ENCODE results near the gene CCHCR1.
A peak's percentile ranks its signal among the peaks of the same experiment; 100 is the strongest.
"Not testable (repeated sequence)": the region's sequence is repeated elsewhere in the genome, so short reads cannot be mapped to it uniquely, and the experiment has no call there.

Gene CCHCR1

DNA sequence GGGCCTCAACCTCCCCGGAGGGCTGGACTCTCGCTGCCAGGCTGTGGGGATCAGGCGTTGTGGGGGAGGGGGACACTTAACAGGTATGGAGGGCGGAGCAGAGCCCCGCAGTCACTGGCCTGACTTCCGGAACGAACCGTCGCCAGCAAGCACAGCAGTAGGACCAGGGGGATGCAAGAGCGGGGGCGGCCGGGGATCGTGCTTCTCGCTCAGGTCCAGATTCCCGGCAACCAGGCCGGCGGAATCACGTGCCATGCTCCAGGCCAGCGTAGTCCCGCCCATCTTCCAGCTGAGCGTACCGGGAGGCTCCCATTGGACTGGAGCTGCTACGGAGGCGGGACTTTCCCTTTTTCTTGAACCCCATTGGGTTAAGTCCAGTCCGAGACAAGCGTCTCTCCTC lies 22.9 kb upstream of the CCHCR1 start:
- DNase-seq (ENCODE audit: low read depth in 2 of 2): peak in 1 of 2 donors; percentile 46

DNA sequence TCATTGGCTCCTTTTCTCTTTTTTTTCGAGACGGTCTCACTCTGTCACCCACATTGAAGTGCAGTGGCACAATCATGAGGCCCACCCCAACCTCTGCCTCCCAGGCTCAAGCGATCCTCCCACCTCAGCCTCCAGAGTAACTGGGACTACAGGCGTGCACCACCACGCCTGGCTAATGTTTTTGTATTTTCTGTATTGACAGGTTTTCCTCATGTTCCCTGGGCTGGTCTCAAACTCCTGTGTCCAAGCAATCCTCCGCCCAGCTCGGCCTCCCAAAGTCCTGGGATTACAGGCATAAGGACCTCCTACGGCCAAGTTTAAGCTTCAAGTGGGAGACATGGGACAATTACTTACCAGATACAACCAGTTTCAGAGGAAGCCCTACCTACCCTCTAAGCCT lies 22.3 kb upstream of the CCHCR1 start:
- DNase-seq (ENCODE audit: low read depth in 2 of 2): no peak

- no peak for DNase-seq (ENCODE audit: low read depth in 2 of 2)
These were observed 21.4 kb upstream of the CCHCR1 start for GRCh38 chr6:31179042-31179386.

DNA sequence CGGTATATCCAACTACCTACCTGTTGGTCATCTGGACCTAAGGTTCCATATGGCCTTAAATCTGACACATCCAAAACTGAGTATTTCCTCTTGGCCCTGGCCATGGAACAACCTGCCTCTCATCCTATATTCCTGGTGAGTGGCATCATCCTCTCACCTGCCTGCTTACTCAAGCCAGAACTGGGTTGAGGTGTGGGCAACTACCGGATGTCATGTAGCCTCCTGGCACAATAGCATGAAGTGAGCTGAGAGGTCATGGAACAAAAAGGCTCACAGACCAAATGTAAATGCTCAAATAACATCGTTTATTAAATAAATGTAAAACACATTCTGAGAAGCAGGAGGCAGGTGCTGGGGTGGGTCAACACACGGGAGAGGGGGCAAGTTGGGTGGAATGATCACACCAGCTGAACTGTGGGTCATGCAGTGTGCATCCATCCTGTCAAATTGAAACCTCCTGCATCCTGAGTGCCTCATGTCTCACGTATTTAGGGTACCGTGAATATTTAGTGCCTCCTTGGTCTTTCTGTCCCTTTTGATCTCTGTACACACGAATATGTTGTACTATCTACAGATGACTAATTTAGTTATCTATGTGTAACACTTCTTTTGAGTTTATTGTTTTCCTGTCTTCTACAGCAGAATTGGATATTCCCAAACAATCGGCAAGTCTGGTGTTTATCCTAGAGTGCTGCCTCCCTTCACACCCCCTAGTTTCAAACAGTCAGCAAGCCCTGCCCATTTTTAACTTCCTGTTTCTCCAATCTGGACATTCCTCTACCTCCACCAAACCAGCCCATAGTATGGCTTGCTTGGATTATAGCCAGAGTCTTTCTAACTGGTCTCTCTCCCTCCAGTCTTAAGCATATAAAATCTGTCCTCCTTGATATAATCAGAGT lies 20.8 kb upstream of the CCHCR1 start:
- no peak for DNase-seq (ENCODE audit: low read depth in 2 of 2)

GRCh38 chr6:31175971-31176370 lies 18.4 kb upstream of the CCHCR1 start:
- DNase-seq (ENCODE audit: low read depth in 2 of 2): no peak

GRCh38 chr6:31174378-31174777 lies 16.8 kb upstream of the CCHCR1 start:
- DNase-seq (ENCODE audit: low read depth in 2 of 2): no peak

DNA sequence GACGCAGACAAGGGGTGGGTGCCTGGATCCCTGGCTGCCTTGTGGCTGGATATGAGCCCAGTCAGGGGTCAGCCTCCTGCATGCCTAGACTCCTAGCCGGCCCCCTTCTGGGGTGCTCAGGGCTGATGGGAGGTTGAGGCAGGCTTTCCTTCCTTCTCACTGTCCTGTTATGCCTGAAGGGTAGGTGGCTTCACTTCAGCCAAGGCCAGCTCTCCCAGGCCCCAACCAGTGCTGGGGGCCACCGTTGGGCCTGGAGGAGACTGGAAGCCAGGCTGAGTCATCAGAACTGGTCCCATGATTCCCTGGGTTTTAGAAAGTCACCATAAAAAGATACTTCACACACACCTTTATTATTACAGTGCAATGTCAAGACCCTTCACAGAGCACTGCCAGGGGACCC lies 15.8 kb upstream of the CCHCR1 start:
- DNase-seq (ENCODE audit: low read depth in 2 of 2): no peak

- DNase-seq (ENCODE audit: low read depth in 2 of 2): no peak
These were observed 15.4 kb upstream of the CCHCR1 start for GRCh38 chr6:31172973-31173384.

DNA sequence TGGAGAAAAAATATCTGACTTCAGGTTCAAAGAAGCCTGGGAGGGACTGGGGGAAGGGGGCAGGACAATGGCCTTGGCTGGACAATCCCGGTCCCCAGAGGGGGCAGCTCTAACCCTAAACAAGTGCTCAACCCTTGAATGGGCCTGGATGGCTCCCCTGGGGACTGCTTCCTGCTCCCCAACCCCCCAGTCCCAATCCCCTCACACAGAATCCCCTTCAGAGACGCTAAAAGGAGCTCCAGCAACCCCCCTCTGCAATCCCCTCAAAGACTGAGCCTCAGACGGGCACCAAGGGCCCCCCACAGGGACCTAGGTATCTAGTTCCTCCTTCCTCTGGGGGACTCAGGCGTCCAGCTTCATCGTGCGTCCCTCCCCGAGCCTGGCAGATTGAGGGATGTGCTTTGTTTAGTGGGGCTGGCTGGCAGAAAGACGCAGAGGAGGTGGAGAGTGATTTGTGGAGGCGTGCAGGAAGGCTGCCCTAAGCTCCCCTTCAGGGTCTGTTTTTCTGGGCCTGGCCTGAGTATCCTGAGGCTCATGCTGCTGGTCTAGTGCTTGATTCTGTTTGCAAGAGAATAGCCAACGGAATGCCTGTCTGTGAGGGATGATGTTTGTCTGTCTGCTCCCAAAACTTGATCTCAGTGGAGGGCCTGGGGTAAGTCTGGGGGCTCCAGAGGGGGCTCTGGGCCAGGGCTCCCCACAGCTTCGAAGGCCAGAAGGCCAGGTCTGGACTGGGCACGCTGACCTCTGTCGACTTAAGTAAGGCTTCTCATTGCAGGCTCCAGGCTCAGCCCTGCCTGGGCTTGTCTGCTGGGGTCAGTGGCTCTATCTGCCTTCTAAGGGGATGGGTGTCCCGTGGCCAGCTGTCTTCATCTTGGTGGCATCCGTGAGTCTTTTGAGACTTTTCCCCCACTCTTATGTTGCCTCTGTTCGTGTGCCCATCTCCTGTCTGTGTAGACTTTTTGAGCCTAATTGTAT lies 14.6 kb upstream of the CCHCR1 start:
- no peak for DNase-seq (ENCODE audit: low read depth in 2 of 2)

GRCh38 chr6:31170987-31171671 lies 13.5 kb upstream of the CCHCR1 start:
- DNase-seq (ENCODE audit: low read depth in 2 of 2): no peak

GRCh38 chr6:31170600-31170881 lies 12.9 kb upstream of the CCHCR1 start, which contains the start of gene POU5F1:
POU5F1 (minus strand) TSS chr6:31170682; CDS start chr6:31170620, 62 bp downstream.
- no peak for DNase-seq (ENCODE audit: low read depth in 2 of 2)

- not testable (repeated sequence) for DNase-seq (ENCODE audit: low read depth in 2 of 2)
These were observed 12.4 kb upstream of the CCHCR1 start for GRCh38 chr6:31169858-31170599.

DNA sequence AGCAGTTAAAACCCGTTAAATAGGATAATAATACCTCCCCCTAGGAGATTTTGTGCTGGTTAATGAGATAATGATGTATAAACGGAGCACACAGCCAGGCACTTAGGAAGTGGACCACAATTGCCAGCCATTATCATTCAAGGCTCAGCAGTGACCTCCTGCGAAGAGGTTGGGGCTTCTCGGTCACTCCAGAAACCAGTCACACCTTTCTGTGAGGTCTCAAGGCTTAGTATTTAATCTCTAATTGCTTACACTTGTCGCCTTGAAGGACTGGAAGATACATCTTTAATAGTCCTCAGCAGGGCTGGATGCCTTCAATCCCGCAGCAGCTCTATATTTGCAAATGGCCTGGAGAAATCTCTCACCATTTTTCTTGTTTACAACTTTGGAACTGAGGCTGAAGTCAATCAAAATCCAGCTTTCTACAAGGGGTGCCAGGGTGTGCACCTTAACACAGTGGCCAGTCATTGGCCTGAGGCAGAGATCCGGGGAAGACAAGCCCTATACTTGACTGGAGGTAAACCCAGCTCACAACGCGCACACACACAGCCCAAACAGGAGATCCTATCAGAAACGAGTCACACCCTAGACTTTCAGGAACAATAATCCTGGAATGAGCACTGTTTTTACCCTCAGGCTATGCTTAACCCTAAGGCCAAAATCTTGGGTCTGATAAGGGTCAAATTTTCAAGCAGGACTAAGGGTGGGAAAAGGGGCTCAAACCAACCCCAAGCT lies 11.7 kb upstream of the CCHCR1 start:
- no peak for DNase-seq (ENCODE audit: low read depth in 2 of 2)

DNA sequence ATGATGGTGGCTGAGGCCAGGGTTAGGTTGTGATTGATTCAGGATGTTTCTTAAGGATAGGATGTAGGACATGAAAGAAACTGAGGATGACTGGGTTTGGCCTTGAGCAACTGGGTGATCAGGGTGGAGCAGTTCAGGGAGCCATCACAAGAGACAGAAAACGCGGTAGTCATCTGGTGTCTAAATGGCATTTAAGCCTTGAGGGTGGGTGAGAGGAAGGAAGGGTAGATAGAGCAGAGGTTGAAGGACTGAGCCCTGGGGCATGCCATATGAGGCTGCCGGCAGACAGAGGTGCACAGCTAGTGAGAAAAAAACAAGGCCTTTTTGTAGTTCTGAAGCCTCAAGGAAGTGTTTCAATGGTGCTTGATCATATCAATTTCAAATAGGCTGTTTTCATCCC lies 11.0 kb upstream of the CCHCR1 start:
- no peak for DNase-seq (ENCODE audit: low read depth in 2 of 2)

- DNase-seq (ENCODE audit: low read depth in 2 of 2): no peak
These were observed 8.4 kb upstream of the CCHCR1 start for GRCh38 chr6:31165986-31166385.

DNA sequence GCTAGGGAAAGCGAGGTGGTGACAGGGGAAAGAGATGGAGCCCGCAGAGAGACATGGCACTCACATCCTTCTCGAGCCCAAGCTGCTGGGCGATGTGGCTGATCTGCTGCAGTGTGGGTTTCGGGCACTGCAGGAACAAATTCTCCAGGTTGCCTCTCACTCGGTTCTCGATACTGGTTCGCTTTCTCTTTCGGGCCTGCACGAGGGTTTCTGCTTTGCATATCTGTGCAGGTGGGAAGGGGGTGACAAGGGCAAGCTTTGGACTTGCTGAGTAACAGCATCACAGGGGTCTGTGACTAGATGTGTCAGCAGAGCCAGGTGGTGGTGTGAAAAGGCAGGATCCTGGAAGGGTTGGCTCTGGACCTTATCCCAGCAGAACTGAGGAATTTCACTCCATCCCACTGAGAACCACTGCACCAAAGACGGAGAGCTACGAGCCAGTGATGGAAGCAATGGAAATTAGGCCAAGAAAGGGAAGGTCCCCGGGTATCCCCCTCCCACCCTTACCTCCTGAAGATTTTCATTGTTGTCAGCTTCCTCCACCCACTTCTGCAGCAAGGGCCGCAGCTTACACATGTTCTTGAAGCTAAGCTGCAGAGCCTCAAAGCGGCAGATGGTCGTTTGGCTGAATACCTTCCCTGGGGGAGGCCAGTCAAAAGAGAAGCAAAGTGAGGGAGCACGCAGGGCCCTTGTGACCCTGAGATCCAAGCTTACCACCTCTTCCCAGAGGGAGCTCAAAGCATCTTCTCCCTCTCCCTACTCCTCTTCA lies 7.6 kb upstream of the CCHCR1 start:
- not testable (repeated sequence) for DNase-seq (ENCODE audit: low read depth in 2 of 2)

DNA sequence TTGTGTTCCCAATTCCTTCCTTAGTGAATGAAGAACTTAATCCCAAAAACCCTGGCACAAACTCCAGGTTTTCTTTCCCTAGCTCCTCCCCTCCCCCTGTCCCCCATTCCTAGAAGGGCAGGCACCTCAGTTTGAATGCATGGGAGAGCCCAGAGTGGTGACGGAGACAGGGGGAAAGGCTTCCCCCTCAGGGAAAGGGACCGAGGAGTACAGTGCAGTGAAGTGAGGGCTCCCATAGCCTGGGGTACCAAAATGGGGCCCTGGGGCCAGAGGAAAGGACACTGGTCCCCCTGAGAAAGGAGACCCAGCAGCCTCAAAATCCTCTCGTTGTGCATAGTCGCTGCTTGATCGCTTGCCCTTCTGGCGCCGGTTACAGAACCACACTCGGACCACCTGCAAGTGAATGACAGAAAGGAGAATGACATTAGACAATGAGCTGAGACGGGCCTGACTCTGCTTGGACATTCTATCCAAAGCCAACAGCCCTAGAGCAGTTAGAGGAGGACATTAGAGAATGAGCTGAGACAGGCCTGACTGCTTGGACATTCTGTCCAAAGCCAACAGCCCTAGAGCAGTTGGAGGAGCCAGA lies 7.0 kb upstream of the CCHCR1 start:
- not testable (repeated sequence) for DNase-seq (ENCODE audit: low read depth in 2 of 2)

DNA sequence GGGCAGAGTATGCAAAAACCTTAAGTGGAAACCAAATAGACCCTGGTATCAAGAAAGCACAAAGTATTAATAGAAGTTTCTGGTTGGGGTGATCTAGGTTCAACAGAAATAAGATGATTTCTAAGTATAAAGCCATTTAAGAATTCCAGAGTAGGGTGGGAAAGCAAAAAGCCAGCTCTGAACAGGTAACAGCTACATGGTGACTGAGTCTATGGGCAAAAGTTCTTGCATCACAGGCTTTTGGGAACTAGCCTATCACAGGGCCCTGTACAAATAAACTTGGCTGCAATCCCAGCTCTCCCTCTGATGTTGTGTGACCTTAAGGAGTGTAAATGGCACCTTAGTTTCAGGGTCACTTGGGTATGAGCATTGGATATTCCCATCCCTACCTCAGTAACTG lies 6.3 kb upstream of the CCHCR1 start:
- DNase-seq (ENCODE audit: low read depth in 2 of 2): no peak

DNA sequence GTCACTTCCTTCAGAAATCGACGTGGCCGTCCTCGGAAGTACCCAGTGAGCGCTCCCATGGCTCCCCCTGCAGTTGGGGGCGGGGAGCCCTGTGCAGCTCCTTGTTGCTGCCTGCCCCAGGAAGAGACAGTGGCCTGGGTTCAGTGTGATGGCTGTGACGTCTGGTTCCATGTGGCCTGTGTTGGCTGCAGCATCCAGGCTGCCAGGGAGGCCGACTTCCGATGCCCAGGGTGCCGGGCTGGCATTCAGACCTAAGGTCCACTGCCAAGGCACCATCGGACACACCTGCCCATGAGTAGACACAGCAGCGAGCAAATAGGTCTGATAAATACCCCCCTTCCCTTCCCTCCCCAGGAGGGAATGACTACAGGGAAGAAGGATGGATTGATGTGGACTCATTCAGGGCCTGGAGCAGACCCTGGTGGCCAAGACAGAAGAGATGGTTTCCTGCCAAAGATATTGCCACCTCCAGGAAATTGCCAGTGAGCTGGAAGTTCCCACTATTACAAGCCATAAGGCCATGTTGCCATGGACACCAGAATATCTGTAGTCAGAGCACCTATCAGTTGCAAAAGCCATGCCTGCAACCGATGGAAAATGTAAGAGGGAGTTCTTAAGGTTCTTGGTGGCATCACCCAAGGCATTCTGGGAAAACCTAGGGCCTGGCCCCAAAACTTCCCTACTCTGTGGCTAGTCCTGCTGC lies 5.0 kb upstream of the CCHCR1 start:
- DNase-seq (ENCODE audit: low read depth in 2 of 2): no peak

All from stimulated activated CD8-positive, alpha-beta memory T cell treated with anti-CD3 and anti-CD28 coated beads, Interleukin-15, amount 100 ng/mL, for 48 hours (primary cell).